Fibroblast of lung (primary cell): Measurements from ENCODE around the gene RERE. TPM values are rescaled to one million over a fixed set of nuclear protein-coding genes. Genes with fewer than 3 reads are reported as not detected.

Source experiments
- DNase-seq, 2 donors: peaks; one replicate each; pipeline versions ENCODE4 v3.0.0 to v3.0.0-alpha.2; 2010; ENCODE audit warnings: low read depth in 2 of 2
- H2AFZ ChIP-seq: 2 replicates; pipeline ENCODE4 v1.5.1; 2012; ENCODE audit warnings: low read length, control low read depth, inconsistent platforms
- H3K27ac ChIP-seq: 2 replicates; pipeline ENCODE4 v1.5.1; 2011; ENCODE audit warnings: low read length, control low read depth; ENCODE audit not compliant: insufficient read depth
- H3K27me3 ChIP-seq: 2 replicates; pipeline ENCODE4 v1.5.1; 2011; ENCODE audit warnings: mild to moderate bottlenecking, low read length; ENCODE audit not compliant: control insufficient read depth, insufficient read depth
- H3K36me3 ChIP-seq: 2 replicates; pipeline ENCODE4 v1.5.1; 2011; ENCODE audit warnings: low read length; ENCODE audit not compliant: control insufficient read depth, insufficient read depth
- H3K4me1 ChIP-seq: 2 replicates; pipeline ENCODE4 v1.5.1; 2011; ENCODE audit warnings: low read length; ENCODE audit not compliant: control insufficient read depth, insufficient read depth; ENCODE audit errors: extremely low read depth
- H3K4me2 ChIP-seq: 2 replicates; pipeline ENCODE4 v1.5.1; 2011; ENCODE audit warnings: low read length, control low read depth; ENCODE audit not compliant: insufficient read depth; ENCODE audit errors: extremely low read depth
- H3K4me3 ChIP-seq, 4 experiments: fragments of 200-600 bp in 1 of 4; sonication (generic) in 1 of 4; replicated peaks in 1 of 4; 2 replicates each; pipeline ENCODE4 v1.5.1; 2011 to 2016; ENCODE audit warnings: low read length in 4 of 4, low read depth in 3 of 4, mild to moderate bottlenecking in 3 of 4, control low read depth in 2 of 4, inconsistent platforms in 1 of 4, mixed read lengths in 1 of 4; ENCODE audit not compliant: insufficient read depth in 1 of 4; ENCODE audit errors: control extremely low read depth in 1 of 4
- H3K79me2 ChIP-seq: 2 replicates; pipeline ENCODE4 v1.5.1; 2012; ENCODE audit warnings: mild to moderate bottlenecking, low read length, inconsistent platforms; ENCODE audit not compliant: control insufficient read depth, insufficient read depth
- H3K9ac ChIP-seq: 2 replicates; pipeline ENCODE4 v1.5.1; 2011; ENCODE audit warnings: mild to moderate bottlenecking, low read length, control low read depth; ENCODE audit not compliant: insufficient read depth
- H3K9me3 ChIP-seq: 2 replicates; pipeline ENCODE4 v1.5.1; 2012; ENCODE audit warnings: low read depth, low read length; ENCODE audit not compliant: control insufficient read depth, insufficient read depth
- H4K20me1 ChIP-seq: 2 replicates; pipeline ENCODE4 v1.5.1; 2011; ENCODE audit warnings: low read length; ENCODE audit not compliant: control insufficient read depth, insufficient read depth; ENCODE audit errors: extremely low read depth
- EZH2 ChIP-seq: IDR thresholded peaks from 2 replicates; pipeline ENCODE4 v1.5.1; 2012; ENCODE audit warnings: low read length, control low read depth, mild to moderate bottlenecking; ENCODE audit errors: missing control alignments
- polyA plus RNA-seq, 2 donors: library from polyadenylated mRNA; depleted of rRNA in 1 of 2; stranded (reverse) in 1 of 2; unstranded in 1 of 2; fragments of >200 nt; gene quantifications; 2 replicates each; pipeline ENCODE4 v1.2.1, GENCODE V29; 2011 to 2012; ENCODE audit warnings: missing spikeins in 1 of 2
- total RNA-seq: library from RNA; depleted of rRNA; stranded (reverse); fragments of >200 nt; gene quantifications from 2 replicates; pipeline ENCODE4 v1.2.1, GENCODE V29; 2014
- TF ChIP-seq, protein P1 (sequence below), 2 donors: IDR thresholded peaks in 1 of 2; conservative IDR thresholded peaks in 1 of 2; 1 replicate in 1 of 2; 2 replicates in 1 of 2; pipeline ENCODE4 v1.5.1; 2011 to 2012; ENCODE audit warnings: low read length in 2 of 2, control low read depth in 1 of 2, inconsistent platforms in 1 of 2, low read depth in 1 of 2, mild to moderate bottlenecking in 1 of 2

RERE gene
- total and polyA plus RNA-seq, 2 donors (not counting 1 experiment from before 2014, with no cell fraction given), result 3.7 to 51.0 TPM

DNA sequence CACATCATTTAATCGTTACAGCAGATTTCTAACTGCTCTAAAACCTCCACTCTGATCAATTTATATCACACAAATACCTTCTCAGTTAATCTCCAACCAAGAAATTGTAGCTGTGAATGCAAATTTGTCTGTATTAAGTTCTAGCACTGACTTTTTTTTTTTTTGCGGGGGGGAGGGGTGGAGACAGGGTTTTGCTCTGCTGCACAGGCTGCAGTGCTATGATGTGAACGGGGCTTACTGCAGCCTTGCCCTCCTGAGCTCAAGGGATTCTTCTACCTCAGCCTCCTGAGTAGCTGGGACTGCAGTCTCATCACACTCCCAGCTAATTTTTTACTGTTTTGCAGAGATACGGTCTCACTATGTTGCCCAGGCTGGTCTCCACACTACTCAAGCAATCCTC is 163.6 kb downstream of the RERE start:
- Histone ChIP-seq H3K79me2 (no peaks in the 10 kb centered on the region), H2AFZ (no peak overlapping the region), H3K27ac (no peak overlapping the region), H3K4me3 (no peak overlapping the region), H3K4me1 (peaks cover 2% of the 10 kb centered on the region), H3K27me3 (no peaks in the 10 kb centered on the region), H3K9ac (no peak overlapping the region), H3K9me3 (no peaks in the 10 kb centered on the region), H3K36me3 (no peaks in the 10 kb centered on the region), H4K20me1 (no peaks in the 10 kb centered on the region), H3K4me2 (no peak overlapping the region)
- no peak for TF ChIP-seq EZH2
- TF ChIP-seq, protein P1, sequence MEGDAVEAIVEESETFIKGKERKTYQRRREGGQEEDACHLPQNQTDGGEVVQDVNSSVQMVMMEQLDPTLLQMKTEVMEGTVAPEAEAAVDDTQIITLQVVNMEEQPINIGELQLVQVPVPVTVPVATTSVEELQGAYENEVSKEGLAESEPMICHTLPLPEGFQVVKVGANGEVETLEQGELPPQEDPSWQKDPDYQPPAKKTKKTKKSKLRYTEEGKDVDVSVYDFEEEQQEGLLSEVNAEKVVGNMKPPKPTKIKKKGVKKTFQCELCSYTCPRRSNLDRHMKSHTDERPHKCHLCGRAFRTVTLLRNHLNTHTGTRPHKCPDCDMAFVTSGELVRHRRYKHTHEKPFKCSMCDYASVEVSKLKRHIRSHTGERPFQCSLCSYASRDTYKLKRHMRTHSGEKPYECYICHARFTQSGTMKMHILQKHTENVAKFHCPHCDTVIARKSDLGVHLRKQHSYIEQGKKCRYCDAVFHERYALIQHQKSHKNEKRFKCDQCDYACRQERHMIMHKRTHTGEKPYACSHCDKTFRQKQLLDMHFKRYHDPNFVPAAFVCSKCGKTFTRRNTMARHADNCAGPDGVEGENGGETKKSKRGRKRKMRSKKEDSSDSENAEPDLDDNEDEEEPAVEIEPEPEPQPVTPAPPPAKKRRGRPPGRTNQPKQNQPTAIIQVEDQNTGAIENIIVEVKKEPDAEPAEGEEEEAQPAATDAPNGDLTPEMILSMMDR (conservative IDR thresholded peaks at IDR 0.05 in 1 of 2, IDR thresholded peaks at IDR 0.05 in 1 of 2; ENCODE audit: low read depth in 1 of 2, low read length in 2 of 2), result no peak
- DNase-seq, result no peak

DNA sequence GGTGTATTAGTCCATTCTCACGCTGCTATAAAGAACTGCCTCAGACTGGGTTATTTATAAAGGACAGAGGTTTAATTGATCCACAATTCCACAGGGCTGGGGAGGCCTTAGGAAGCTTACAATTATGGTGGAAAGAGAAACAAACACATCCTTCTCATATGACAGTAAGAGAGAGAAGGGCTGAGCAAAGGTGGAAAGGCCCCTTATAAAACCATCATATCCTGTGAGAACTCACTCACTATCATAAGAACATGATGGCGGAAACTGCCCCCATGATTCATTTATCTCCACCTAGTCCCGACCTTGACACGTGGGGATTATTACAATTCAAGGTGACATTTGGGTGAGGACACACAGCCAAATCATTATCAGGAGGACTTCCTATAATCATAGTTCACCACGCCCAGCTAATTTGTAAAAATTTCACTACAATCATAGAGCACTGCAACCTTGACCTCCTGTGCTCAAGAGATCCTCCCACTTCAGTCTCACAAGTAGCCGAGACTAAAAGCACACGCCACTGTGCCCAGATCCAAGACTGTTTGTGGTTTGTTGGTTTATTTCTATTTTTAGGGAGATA is 164.9 kb downstream of the RERE start:
- no peaks in the 10 kb centered on the region for H3K79me2 ChIP-seq

DNA sequence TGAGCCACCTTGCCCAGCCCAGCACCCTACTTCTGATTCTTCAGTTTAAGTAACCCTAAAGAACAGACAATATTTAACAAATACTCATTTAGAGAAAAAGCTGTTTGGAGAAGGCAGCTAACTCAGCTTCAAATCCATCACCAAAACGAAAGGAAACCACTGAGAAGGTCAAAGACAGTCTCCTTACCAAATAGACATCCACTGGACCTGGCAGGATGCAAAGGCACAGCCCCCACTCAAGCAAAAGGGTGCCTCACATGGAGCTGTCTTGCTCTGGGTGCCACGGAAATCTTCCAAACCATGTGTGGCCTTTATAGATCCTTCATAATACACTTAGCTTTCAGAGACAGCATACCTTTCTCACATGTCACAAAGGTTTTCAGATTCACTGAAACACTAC is 165.5 kb downstream of the RERE start:
- peaks cover 2% of the 10 kb centered on the region for H3K4me1 ChIP-seq
- no peaks in the 10 kb centered on the region for H3K27me3 ChIP-seq
- no peak overlapping the region for H3K27ac ChIP-seq
- H3K36me3 ChIP-seq, result no peaks in the 10 kb centered on the region
- TF ChIP-seq EZH2, result no peak
- TF ChIP-seq, protein P1 (conservative IDR thresholded peaks at IDR 0.05 in 1 of 2, IDR thresholded peaks at IDR 0.05 in 1 of 2; ENCODE audit: low read depth in 1 of 2, low read length in 2 of 2), result no peak
- no peak overlapping the region for H3K9ac ChIP-seq
- no peak overlapping the region for H3K4me3 ChIP-seq
- no peaks in the 10 kb centered on the region for H4K20me1 ChIP-seq
- no peaks in the 10 kb centered on the region for H3K79me2 ChIP-seq
- H3K9me3 ChIP-seq, result no peaks in the 10 kb centered on the region
- no peak for DNase-seq
- H3K4me2 ChIP-seq, result no peak overlapping the region
- H2AFZ ChIP-seq, result no peak overlapping the region

More for the DNA sequence above, 164.9 kb downstream of the RERE start:
- Histone ChIP-seq H4K20me1 (no peaks in the 10 kb centered on the region), H3K36me3 (no peaks in the 10 kb centered on the region), H3K27me3 (no peaks in the 10 kb centered on the region), H3K9me3 (no peaks in the 10 kb centered on the region), H3K4me2 (no peak overlapping the region), H3K27ac (no peak overlapping the region), H3K4me1 (peaks cover 2% of the 10 kb centered on the region), H2AFZ (no peak overlapping the region), H3K4me3 (no peak overlapping the region), H3K9ac (no peak overlapping the region)
- no peak for TF ChIP-seq EZH2
- TF ChIP-seq, protein P1 (conservative IDR thresholded peaks at IDR 0.05 in 1 of 2, IDR thresholded peaks at IDR 0.05 in 1 of 2; ENCODE audit: low read depth in 1 of 2, low read length in 2 of 2), result no peak
- no peak for DNase-seq
